ENCODE results near the gene MCM10.
"Not testable (repeated sequence)": the region's sequence is repeated elsewhere in the genome, so short reads cannot be mapped to it uniquely, and the experiment has no call there.

Gene MCM10

DNA sequence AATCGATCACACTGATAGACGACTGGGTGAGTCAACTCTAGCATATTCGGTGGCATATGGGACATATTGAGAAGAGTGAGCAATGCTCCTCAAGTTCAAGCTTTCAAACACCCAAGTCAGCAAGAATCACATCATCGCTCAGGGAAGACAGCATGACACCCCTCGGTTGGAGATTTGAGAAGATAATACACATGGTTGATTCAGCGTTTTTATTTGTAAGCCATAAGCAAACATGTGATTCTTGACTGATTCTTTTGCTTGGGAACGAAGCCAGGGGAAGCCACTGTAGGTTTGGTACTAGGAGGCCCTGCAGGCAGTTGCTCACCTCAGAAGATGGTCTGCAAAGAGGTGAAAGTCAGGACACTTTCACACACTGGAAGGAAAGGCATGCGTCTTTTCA, 60.2 kb downstream of the MCM10 start:
- DNase-seq (ENCODE audit: low read depth) = no peak

- no peak for DNase-seq (ENCODE audit: low read depth)
These were observed 60.8 kb downstream of the MCM10 start for GRCh38 chr10:13222151-13222550.

- no peak for DNase-seq (ENCODE audit: low read depth)
These were observed 61.2 kb downstream of the MCM10 start for GRCh38 chr10:13222566-13222965.

GRCh38 chr10:13223241-13223640, 61.9 kb downstream of the MCM10 start:
- DNase-seq (ENCODE audit: low read depth) = no peak

DNA sequence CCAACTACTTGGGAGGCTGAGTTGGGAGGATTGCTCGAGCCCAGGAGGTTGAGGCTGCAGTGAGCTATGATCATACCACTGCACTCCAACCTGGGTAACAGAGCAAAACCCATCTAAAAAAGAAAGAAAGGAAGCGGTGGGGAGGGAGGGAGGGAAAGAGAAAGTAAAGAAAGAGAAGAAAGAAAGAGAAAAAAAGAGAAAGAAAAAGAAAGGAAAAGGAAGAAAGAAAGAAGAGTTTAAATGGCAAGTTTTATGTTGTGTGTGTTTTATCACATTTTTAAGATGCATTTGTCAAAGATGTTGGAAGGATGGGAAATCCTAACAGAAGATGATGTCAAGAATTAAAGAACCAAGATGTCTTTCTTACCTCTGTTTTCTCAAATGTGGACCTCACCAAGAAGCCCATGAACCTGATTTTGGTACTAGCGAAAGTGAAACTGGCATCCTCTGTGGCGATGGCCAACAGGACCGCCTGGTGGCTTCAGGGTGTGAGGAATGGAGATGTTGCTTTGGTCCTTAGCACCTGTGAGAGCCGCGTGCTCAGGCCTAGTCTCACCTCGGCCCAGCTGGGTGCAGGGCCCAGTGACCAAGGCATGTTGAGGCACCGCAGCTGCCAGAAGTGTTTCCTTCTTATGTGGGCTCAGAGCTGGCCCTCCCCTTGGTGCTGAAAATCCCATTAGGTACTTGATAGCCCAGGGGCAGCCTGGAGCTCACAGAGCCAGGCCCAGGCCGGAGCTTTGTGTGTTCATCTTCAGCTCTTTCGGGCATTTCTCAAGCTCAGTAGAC, 63.0 kb downstream of the MCM10 start:
- no peak for DNase-seq (ENCODE audit: low read depth)

- DNase-seq (ENCODE audit: low read depth) = no peak
These were observed 64.2 kb downstream of the MCM10 start for GRCh38 chr10:13225601-13226000.

- no peak for DNase-seq (ENCODE audit: low read depth)
These were observed 65.7 kb downstream of the MCM10 start for GRCh38 chr10:13227031-13227430.

DNA sequence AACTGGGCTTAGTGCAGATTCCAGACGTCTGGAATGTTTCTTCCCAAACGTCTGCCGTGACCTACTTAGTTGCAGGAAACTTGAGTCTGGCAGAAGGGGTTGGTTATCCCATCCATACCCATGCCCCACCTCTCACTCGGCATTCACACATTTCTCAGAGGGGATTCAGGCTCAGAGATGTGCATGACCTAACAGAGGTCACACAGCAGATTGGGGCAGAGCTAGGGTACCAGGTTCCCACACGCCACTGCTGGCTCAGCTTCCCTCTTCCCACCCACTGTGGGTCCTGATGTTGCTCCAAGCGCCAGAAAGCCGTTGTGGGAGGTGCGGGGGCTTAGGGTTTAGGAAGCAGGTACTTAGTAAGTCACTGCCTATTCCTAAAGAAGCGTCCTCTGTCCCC, 69.8 kb downstream of the MCM10 start:
- no peak for DNase-seq (ENCODE audit: low read depth)

DNA sequence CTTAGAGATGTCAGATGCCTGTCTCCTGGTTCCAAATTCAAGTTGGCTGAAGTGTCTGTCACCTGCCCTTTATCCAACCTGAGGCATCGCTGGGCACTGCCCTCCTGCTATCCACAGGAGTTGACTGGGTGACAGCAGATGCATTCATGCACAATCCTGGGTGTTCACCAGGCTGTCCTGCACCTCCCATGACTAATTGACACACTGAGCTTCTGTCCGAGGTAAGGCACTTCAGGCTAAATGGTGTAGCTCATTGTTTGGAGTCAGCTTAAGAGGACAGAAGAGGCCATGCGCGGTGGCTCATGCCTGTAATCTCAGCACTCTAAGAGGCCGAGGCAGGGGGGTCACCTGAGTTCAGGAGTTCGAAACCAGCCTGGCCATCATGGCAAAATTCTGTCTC, 70.5 kb downstream of the MCM10 start:
- DNase-seq (ENCODE audit: low read depth) = no peak

GRCh38 chr10:13233358-13233757, 72.0 kb downstream of the MCM10 start:
- DNase-seq (ENCODE audit: low read depth) = no peak

DNA sequence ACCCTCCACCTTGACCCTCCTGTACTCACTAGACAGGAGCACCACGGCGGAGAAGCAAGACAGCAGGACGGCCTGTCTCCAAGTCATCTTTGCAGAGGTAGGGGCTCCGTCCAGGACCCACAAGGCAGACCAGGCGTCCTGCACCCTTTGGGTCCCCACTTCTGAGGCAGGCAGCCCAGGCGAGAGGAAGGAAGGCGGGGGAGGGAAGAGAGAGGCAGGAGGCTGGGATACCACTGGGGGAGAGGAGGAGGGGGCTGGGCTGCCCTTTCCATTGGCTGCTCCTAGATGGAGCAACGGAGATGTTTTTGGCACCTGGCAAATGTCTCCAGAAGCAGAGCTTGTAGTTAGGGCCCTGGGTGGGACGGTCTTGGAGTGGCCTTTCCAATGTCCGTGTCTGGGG, 72.8 kb downstream of the MCM10 start, which contains the start of gene UCMA:
TSS of gene UCMA (minus strand) at position 203 of the 400 bp plus-strand sequence. CDS start at position 87, 116 bp downstream.
- no peak for DNase-seq (ENCODE audit: low read depth)

DNA sequence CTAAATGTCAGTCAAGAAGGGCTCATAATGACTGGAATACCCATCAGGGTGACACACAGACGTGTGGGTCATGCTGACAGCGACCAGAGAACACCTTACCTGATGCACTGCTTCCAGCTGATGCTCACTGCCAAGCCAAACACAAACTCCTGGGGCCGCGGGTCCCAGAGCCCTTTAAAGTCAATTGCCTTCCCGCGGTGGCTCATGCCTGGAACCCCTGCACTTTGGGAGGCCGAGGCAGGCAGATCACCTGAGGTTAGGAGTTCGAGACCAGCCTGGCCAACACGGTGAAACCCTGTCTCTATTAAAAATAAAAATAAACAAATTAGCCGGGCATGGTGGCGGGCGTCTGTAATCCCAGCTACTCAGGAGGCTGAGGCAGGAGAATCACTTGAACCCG, 73.4 kb downstream of the MCM10 start:
- DNase-seq (ENCODE audit: low read depth) = not testable (repeated sequence)

DNA sequence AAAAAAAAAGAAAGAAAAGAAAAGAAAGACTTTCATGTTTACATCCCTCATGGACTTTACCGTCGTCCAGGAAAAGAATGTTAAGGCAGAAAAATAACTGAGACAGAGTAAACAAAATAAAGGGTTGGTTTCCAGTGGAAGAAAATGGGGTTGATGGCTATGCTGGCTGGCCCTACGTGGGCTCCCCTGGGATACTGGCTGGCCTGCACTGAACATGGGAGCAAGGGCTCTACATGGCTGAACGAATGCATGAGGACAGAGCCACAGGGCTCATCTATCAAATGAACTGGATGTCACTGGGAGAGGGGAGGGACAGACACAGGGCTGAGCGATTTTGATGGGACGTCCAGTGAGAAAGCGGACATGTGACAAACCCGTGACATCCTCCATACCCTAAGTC, 75.3 kb downstream of the MCM10 start:
- no peak for DNase-seq (ENCODE audit: low read depth)

GRCh38 chr10:13238271-13239077, 77.1 kb downstream of the MCM10 start:
- no peak for DNase-seq (ENCODE audit: low read depth)

DNA sequence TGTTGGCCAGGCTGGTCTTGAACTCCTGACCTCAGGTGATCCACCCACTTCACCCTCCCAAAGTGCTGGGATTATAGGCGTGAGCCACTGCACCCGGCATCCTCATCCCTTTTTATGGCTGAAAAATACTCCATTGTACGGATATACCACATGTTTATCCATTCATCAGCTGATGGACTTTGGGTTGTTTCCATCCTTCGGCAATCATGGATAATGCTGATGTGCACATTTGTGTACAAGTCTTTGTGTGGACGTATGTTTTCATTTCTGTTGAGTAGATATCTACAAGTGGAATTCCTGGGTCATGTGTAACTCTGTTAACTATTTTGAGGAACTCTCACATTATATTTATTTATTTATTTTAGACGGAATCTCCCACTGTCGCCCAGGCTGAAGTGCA, 78.6 kb downstream of the MCM10 start:
- DNase-seq (ENCODE audit: low read depth) = no peak

DNA sequence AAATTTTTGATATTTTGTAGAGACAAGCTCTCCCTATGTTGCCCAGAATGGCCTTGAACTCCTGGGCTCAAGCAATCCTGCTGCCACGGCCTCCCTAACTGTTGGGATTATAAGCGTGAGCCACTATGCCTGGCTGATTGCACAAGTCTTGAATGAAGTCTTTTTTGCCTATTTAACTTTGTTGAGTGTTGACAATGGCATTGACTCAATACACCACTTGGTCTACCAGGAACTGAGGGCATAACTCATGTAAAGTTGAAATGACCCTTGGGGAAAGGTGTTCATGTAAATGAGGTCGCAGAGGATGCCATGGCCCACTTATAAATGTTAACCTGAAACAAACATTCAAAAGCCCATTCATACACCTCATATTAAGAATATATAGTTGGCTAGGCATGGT, 80.3 kb downstream of the MCM10 start:
- no peak for DNase-seq (ENCODE audit: low read depth)

- DNase-seq (ENCODE audit: low read depth) = not testable (repeated sequence)
These were observed 80.9 kb downstream of the MCM10 start for GRCh38 chr10:13242260-13242659.

- no peak for DNase-seq (ENCODE audit: low read depth)
These were observed 85.9 kb downstream of the MCM10 start for GRCh38 chr10:13247246-13247645.

- DNase-seq (ENCODE audit: low read depth) = no peak
These were observed 86.4 kb downstream of the MCM10 start for GRCh38 chr10:13247784-13248183.

GRCh38 chr10:13253726-13254125, 92.4 kb downstream of the MCM10 start:
- DNase-seq (ENCODE audit: low read depth) = no peak

GRCh38 chr10:13256627-13257026, 95.3 kb downstream of the MCM10 start:
- no peak for DNase-seq (ENCODE audit: low read depth)

GRCh38 chr10:13257621-13258140, 96.3 kb downstream of the MCM10 start:
- DNase-seq (ENCODE audit: low read depth) = no peak

Measured in HS-27A (cell line).